ENCODE measurements around the gene TMEM62.

Gene TMEM62

GRCh38 chr15:43226436-43227305 lies 93.3 kb downstream of the TMEM62 start:
- no peak overlapping the region for H3K4me3 ChIP-seq (ENCODE audit: low read depth, low read length)

GRCh38 chr15:43229977-43230376 lies 96.6 kb downstream of the TMEM62 start:
- no peak overlapping the region for H3K4me3 ChIP-seq (ENCODE audit: low read depth, low read length)

GRCh38 chr15:43230640-43231115 lies 97.3 kb downstream of the TMEM62 start:
- no peak overlapping the region for H3K4me3 ChIP-seq (ENCODE audit: low read depth, low read length)

- H3K4me3 ChIP-seq (ENCODE audit: low read depth, low read length) = no peak overlapping the region
Measured at GRCh38 chr15:43232289-43232874, 99.0 kb downstream of the TMEM62 start.

All from iPS-11a (cell line).